Endothelial cell of umbilical vein (primary cell): ENCODE data around the gene MAP1LC3C. TPM values are rescaled to one million over a fixed set of nuclear protein-coding genes. Genes with fewer than 3 reads are reported as not detected.

Source experiments
- BruUV-seq: library from RNA; stranded (reverse); fragments of 400-500 nt; replicated peaks from 2 replicates; lab custom pipeline; 2021; lab: Mats Ljungman, UMichigan
- CTCF ChIA-PET: fragments of 300-600, 350-600 bp; sonication (Branson Sonifier 250); formaldehyde crosslinking; loops from one replicate; lab custom pipeline; 2021; ENCODE audit warnings: antibody characterized with exemption, inconsistent platforms; lab: Charles Lee
- POLR2A ChIA-PET: fragments of 300-600, 350-600 bp; sonication (Branson Sonifier 250); formaldehyde crosslinking; loops from one replicate; lab custom pipeline; 2021; ENCODE audit warnings: antibody characterized with exemption, inconsistent platforms; lab: Charles Lee
- DNase-seq: peaks from one replicate; pipeline ENCODE4 v3.0.0-alpha.2; 2011; ENCODE audit warnings: low read depth, low spot score
- FAIRE-seq: peaks from 2 replicates; lab custom pipeline; 2011; peaks lifted over from hg19 to GRCh38; lab: Jason Lieb, UNC
- H2AFZ ChIP-seq: 2 replicates; pipeline ENCODE4 v1.6.0; 2012; ENCODE audit warnings: low read depth, low read length, control low read depth, inconsistent platforms
- H3K27ac ChIP-seq: 2 replicates; pipeline ENCODE4 v1.5.1; 2011; ENCODE audit warnings: low read depth, mild to moderate bottlenecking, control low read depth, low read length, moderate library complexity; ENCODE audit not compliant: insufficient read depth
- H3K27me3 ChIP-seq, 2 experiments: 2 replicates each; pipeline versions ENCODE4 v1.6.0 to v1.6.1; 2011; ENCODE audit warnings: low read length in 2 of 2, mixed read lengths in 1 of 2; ENCODE audit not compliant: control insufficient read depth in 2 of 2, insufficient read depth in 2 of 2
- H3K36me3 ChIP-seq, 2 experiments: 2 replicates in 1 of 2; 3 replicates in 1 of 2; pipeline ENCODE4 v1.5.1; 2011; ENCODE audit warnings: low read length in 2 of 2, mild to moderate bottlenecking in 1 of 2, moderate library complexity in 1 of 2; ENCODE audit not compliant: control insufficient read depth in 2 of 2, insufficient read depth in 2 of 2; ENCODE audit errors: extremely low read depth in 1 of 2
- H3K4me1 ChIP-seq: 3 replicates; pipeline ENCODE4 v1.5.1; 2011; ENCODE audit warnings: mild to moderate bottlenecking, low read length; ENCODE audit not compliant: control insufficient read depth, insufficient read depth; ENCODE audit errors: extremely low read depth
- H3K4me2 ChIP-seq: 2 replicates; pipeline ENCODE4 v1.6.1; 2011; ENCODE audit warnings: low read length, control low read depth, mixed read lengths; ENCODE audit not compliant: insufficient read depth
- H3K4me3 ChIP-seq, 3 experiments: fragments of 200-600 bp in 1 of 3; sonication (generic), shearing (Covaris generic) in 1 of 3; replicated peaks in 1 of 3; 2 replicates each; pipeline ENCODE4 v1.5.1; 2011 to 2016; ENCODE audit warnings: control low read depth in 3 of 3, low read length in 3 of 3, mild to moderate bottlenecking in 2 of 3, inconsistent platforms in 1 of 3, low read depth in 1 of 3, moderate library complexity in 1 of 3; ENCODE audit not compliant: insufficient read depth in 1 of 3
- H3K79me2 ChIP-seq: 2 replicates; pipeline ENCODE4 v1.6.0; 2012; ENCODE audit warnings: low read length, inconsistent platforms; ENCODE audit not compliant: control insufficient read depth, insufficient read depth
- H3K9ac ChIP-seq: replicated peaks from 2 replicates; pipeline ENCODE3; 2011; ENCODE audit warnings: low read length, control low read depth; ENCODE audit not compliant: insufficient read depth; ENCODE audit errors: extremely low read depth
- H3K9me1 ChIP-seq: replicated peaks from 3 replicates; pipeline ENCODE4 v1.6.0; 2011; ENCODE audit warnings: mild to moderate bottlenecking, low read length; ENCODE audit not compliant: control insufficient read depth, insufficient read depth; ENCODE audit errors: extremely low read depth
- H3K9me3 ChIP-seq: replicated peaks from 2 replicates; pipeline ENCODE4 v1.5.1; 2012; ENCODE audit warnings: low read length, inconsistent platforms; ENCODE audit not compliant: control insufficient read depth, insufficient read depth
- H4K20me1 ChIP-seq: replicated peaks from 2 replicates; pipeline ENCODE3; 2011; ENCODE audit warnings: mild to moderate bottlenecking, low read length; ENCODE audit not compliant: control insufficient read depth, insufficient read depth; ENCODE audit errors: extremely low read depth
- CTCF ChIP-seq, 2 donors: IDR thresholded peaks; 1 replicate in 1 of 2; 2 replicates in 1 of 2; pipeline ENCODE4 v1.5.1; 2011; ENCODE audit warnings: low read length in 2 of 2, mild to moderate bottlenecking in 2 of 2, moderate library complexity in 2 of 2, control low read depth in 1 of 2, inconsistent platforms in 1 of 2, low read depth in 1 of 2; ENCODE audit not compliant: insufficient read depth in 1 of 2; ENCODE audit errors: extremely low read depth in 1 of 2
- EZH2 ChIP-seq: IDR thresholded peaks from 2 replicates; pipeline ENCODE4 v1.6.1; 2012; ENCODE audit warnings: borderline replicate concordance, low read depth, mild to moderate bottlenecking, moderate library complexity, low read length, inconsistent platforms; ENCODE audit not compliant: severe bottlenecking
- FOS ChIP-seq: IDR thresholded peaks from 2 replicates; pipeline ENCODE4 v1.6.1; 2011; ENCODE audit warnings: mild to moderate bottlenecking, low read length, moderate library complexity, borderline replicate concordance; ENCODE audit not compliant: insufficient read depth
- GATA2 ChIP-seq: IDR thresholded peaks from 2 replicates; pipeline ENCODE4 v1.7.0; 2011; ENCODE audit warnings: low read depth, mild to moderate bottlenecking, moderate library complexity, mixed read lengths, low read length; ENCODE audit not compliant: insufficient read length, insufficient read depth
- JUN ChIP-seq: IDR thresholded peaks from 2 replicates; pipeline ENCODE4 v1.6.1; 2011; ENCODE audit warnings: borderline replicate concordance, low read depth; ENCODE audit not compliant: insufficient read length, insufficient read depth
- MAX ChIP-seq: IDR thresholded peaks from 2 replicates; pipeline ENCODE4 v1.6.1; 2011; ENCODE audit not compliant: insufficient read depth, insufficient read length
- MYC ChIP-seq: IDR thresholded peaks from one replicate; pipeline ENCODE4 v1.6.1; 2011; ENCODE audit warnings: mild to moderate bottlenecking, low read depth, low read length
- POLR2A ChIP-seq: IDR thresholded peaks from 2 replicates; pipeline ENCODE4 v1.6.1; 2012; ENCODE audit warnings: low read depth, mild to moderate bottlenecking, control low read depth, low read length
- POLR2AphosphoS5 ChIP-seq: IDR thresholded peaks from 2 replicates; pipeline ENCODE4 v1.6.1; 2012; ENCODE audit warnings: low read depth, mild to moderate bottlenecking, control low read depth, low read length, moderate library complexity; ENCODE audit not compliant: insufficient read depth
- dilution Hi-C: fragments of 300-500 bp; cut with MboI; formaldehyde crosslinking; loops from one replicate; pipeline ENCODE4 v1.15.0; 2019; ENCODE audit warnings: low sequenced_read_pairs; ENCODE audit not compliant: extremely low pct_ligation_motif_present
- intact Hi-C: fragments of 100-400 bp; cut with micrococcal nuclease; formaldehyde crosslinking; loops from one replicate; pipeline ENCODE4 v1.10.0; 2022
- polyA plus RNA-seq, 4 experiments: library from polyadenylated mRNA; depleted of rRNA in 3 of 4; stranded (reverse) in 3 of 4; unstranded in 1 of 4; fragments of >200 nt; gene quantifications; 2 replicates each; pipeline versions ENCODE4 v1.2.1 to v1.2.3, GENCODE V29; 2011 to 2012; ENCODE audit warnings: missing spikeins in 1 of 4
- total RNA-seq: library from RNA; stranded (reverse); gene quantifications from 2 replicates; pipeline ENCODE4 v1.2.3, GENCODE V29; 2021

MAP1LC3C gene
- total and polyA plus RNA-seq, 2 donors (not counting 3 experiments of a cell fraction or from before 2014, with no cell fraction given): not detected

- H3K4me1 ChIP-seq: no peaks in the 10 kb centered on the region
- H3K9me1 ChIP-seq: no peaks in the 10 kb centered on the region
- TF ChIP-seq POLR2AphosphoS5 (no peak), FOS (no peak), JUN (no peak), EZH2 (no peak), MYC (no peak), GATA2 (no peak), POLR2A (no peak), MAX (no peak), CTCF (IDR thresholded peaks at IDR 0.05; ENCODE audit: extremely low read depth in 1 of 2, insufficient read depth in 1 of 2, low read depth in 1 of 2, low read length in 2 of 2) (no peak)
- ChIA-PET POLR2A (no interaction called here), CTCF (no interaction called here)
- H3K36me3 ChIP-seq: no peaks in the 10 kb centered on the region
- no peaks in the 10 kb centered on the region for H3K9me3 ChIP-seq
- intact Hi-C loops: no loop called here
- no peaks in the 10 kb centered on the region for H3K27me3 ChIP-seq
- no peak overlapping the region for H3K9ac ChIP-seq
- DNase-seq (no peak), FAIRE-seq (no peak)
- no peaks in the 10 kb centered on the region for H4K20me1 ChIP-seq
- no peak overlapping the region for H3K4me2 ChIP-seq
- no TSS peak for BruUV-seq
- H3K4me3 ChIP-seq: no peak overlapping the region
- H3K27ac ChIP-seq: no peak overlapping the region
- no peaks in the 10 kb centered on the region for H3K79me2 ChIP-seq
- dilution Hi-C loops: no loop called here
- H2AFZ ChIP-seq: no peak overlapping the region
Observed at GRCh38 chr1:242023805-242024204, 24.9 kb upstream of the MAP1LC3C start.
